ENCODE data around the gene RAX.

Gene RAX

DNA sequence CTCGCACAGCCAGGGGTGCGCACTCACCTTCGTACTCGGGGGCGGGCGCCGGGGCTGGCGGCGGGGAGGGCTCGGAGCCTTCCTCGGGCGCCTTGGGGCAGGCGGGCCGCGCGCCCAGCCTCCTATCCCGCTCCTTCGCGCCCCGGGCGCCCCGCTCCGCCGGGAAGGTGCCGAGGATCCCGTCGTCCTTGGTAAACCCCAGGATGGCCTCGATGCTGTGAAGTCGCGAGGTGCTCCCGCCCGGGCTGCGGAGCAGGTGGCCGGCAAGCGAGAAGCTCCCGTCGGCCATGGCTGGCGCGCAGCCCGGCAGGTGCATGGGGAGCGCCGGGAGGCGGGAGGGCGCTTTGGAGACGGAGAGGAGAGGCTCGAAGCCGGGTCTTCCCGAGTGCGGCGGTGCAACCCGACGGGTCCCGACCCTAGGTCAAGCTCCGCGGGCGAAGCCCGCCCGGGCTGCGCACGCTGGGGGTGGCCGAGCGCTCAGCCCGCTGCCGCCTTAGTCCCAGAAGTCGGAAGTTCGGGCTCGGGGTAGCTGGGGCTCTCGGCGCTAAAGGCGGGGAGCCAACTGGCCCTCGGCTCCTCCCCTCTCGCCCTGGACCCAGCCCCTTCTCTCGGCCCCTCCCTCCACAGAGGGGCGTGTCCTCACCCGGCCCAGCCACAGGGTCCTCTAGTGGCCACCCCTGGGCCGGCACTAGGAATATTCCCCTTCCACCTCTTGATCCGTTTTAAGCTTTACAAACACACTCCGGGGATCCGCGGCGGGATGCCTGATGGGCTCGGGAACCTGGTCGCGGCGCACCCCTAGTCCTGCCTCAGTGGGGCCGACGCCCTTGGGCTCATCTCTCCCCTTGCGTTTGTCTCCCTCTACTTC lies at the start of gene RAX:
Gene RAX, minus strand, starts transcription at position 564 of the 868 bp plus-strand sequence. Its CDS starts 248 bp downstream, at position 316.
- DNase-seq: no peak

DNA sequence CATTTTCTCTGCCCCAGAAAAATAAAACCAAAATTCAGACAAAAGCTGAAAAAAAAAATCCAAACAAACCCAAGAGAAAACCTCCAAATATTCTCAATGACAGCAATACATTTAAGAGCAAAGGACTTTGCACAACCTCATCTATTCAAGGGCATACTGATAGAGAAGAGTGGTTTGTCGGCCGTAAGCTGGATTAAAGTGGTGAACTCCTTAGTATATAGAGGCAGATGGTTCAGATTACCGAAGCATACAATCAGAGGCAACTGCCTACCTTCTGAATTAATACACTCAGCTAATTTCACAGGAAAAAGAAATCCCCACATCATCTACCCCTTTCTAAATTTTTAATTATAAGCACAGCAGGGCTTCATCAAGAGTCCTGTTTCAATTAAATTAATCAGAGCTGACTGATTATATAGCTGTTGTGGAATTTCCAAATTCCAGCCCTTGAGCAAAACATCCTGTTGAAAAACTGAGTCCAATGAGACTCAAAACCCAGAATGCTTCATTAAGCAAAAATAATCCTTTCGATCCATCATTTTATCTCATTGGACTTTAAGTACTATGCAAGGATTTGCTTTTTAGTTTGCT lies 45.3 kb upstream of the RAX start, which contains the start of gene CPLX4:
Gene CPLX4, minus strand, starts transcription at position 190 of the 591 bp plus-strand sequence. Its CDS starts 187 bp downstream, at position 3.
- no peak for DNase-seq

DNA sequence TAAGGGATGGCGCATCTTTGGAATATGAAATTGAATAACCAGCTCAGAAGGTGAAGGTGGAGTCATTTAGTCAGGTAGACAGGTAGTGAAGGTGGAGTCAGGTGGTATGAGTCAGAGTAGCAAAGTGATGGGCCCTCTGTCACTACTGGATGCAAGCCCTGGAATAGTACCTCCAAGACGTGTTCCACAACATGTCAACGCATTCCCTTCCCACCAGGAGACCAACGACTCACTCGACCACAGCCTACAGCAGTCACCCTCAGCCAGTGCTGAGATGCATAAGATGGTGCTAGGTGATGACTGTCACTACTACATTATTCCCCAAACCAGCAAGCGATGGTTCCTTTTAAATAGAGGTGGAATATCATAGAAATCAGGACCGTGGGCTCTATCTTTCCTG lies 38.4 kb upstream of the RAX start:
- no peak for DNase-seq

DNA sequence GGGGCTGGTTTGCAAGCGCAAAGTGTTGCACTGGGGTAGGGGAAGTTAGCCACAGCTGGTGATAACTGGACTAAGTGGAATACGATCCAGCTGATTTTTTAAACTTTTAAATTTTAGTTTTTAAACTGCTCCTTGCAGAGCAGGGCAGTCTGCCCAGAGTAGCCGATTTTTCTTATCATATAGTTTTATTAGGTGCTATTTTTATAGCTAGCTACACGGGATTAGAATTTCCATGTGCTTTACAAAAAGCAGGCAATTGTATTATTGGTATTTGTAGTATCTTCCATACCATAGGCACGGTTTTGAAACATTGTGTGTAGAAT lies 35.6 kb upstream of the RAX start:
- no peak for DNase-seq

DNA sequence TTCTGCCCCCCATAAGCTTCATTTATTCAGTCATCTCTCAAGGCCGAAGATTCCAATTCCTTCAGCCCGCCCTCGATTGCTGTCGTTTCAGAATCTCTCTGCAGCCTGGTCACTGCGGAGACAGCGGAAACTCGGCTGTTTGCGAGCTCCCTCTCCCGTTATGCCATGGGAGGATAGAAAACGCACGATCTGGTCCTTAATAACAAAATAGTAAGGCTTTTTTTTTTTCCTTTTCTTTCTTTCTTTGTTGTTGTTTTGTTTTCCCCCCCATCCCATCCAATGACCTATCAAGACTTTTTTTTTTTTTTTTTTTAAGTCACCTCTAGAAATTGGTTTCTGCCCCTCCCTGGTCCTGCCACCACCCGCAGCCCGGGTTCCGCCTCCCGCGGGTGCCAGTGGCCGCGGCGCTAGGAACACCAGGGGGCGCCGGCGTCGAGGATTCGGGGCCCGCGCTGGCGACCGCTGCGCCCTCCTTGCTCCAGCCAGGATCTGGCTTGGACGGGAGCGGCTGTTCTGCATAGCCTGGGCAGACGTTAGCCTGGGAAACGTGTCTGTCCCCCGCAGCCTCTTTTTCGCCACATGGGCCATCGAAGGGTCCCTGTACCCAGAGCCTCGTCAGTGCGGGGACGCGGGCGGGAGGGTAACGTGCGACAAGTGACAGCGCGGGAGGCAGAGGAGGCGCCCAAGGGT lies 35.1 kb upstream of the RAX start:
- no peak for DNase-seq

DNA sequence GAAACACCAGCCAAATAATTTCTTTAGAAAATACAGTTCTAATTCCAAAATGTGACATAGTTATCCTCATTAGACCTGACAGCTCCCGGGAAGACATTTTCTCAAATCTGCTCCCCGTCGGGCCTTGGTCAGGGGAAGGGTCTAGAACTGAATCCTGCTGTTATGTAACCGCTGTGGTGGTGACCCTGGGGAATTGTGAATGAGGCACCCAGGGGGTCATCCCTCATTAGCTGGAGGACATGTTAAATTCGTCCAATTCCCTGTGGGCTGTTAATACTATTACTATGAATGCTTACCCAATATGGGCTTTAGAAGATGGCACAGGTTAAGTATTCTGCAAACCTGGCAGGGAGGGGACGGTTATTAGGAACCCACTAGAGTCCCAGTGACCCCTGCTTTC lies 33.4 kb upstream of the RAX start:
- DNase-seq: no peak

DNA sequence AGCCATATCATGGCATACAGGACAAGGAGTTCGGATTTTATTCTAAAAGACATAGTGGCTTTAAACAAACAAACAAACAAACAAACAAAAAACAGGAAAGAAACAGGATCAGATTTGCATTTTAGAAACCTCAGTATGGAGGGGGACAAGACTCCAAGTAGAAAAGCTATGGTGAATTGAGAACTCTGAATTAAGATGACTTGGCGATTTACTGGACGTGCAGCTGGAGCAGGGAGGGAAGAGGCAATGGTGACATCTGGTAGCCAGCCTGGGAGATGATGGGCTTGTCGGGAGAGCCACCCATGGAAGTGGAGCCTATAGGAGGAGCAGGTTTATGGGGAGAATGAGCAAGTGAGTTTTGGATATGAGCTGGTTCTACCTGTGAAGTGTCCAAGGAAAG lies 32.0 kb upstream of the RAX start:
- no peak for DNase-seq

DNA sequence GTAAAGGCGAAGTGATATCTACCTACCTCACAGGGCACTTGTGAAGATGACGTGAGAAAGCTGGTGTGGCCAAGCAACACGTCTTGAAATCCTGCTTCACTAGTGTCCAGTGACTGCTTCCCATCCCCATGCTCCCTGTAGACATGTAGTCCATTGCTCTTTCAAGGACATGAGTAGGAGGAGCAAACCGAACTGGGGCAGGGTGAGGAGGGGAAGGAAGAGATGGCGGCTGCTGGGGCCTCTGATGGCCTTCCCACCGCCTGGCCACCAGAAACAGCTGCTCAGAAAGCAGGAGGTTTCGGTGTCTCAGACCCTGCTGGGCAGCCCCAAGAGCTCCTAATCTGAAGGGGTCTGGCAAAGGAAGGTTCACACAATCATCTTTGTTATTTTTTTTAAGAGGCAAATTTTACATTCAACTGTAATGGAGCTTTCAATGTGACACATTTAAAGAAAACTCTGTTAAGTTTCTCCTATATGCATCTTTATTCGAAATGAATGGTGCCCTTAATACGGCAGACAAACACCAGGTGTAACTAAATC lies 30.5 kb upstream of the RAX start:
- no peak for DNase-seq

DNA sequence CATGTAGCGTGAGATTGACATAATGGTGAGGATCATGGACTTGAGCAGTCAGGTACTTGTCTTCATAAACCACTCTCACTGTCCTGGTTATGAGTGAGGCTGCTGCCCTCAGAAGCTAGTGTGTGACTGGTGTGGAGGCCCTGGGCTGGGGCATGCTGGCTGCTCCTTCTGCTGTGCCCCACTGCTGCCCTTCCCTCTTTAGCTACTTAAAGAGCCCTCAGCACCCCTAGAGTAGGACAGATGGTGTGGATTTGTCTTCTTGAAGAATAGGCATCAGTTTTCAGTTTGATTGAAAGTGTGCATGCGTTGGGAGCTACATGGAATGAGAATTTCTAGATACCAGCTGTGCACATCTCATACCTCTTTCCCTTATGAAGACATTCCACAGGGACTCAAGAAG lies 29.8 kb upstream of the RAX start:
- no peak for DNase-seq

DNA sequence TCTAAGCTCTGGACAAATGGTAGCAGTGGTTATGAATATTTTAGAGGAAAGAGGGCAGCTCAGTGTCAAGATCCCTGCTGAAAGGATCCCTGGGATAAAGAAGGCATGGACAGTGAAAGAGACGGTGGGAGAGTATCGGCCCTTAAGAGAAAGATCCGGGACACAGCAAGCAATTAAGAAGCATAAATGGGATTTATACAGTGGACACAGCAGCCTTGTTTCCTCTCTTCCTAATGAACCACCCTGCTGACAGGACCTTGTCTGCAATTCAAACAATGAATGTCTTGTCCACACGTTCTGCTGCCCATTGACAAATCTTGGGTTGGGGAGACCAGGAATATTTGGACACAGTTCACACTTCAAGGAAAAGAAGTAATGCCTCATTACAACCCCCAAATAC lies 28.7 kb upstream of the RAX start:
- no peak for DNase-seq

DNA sequence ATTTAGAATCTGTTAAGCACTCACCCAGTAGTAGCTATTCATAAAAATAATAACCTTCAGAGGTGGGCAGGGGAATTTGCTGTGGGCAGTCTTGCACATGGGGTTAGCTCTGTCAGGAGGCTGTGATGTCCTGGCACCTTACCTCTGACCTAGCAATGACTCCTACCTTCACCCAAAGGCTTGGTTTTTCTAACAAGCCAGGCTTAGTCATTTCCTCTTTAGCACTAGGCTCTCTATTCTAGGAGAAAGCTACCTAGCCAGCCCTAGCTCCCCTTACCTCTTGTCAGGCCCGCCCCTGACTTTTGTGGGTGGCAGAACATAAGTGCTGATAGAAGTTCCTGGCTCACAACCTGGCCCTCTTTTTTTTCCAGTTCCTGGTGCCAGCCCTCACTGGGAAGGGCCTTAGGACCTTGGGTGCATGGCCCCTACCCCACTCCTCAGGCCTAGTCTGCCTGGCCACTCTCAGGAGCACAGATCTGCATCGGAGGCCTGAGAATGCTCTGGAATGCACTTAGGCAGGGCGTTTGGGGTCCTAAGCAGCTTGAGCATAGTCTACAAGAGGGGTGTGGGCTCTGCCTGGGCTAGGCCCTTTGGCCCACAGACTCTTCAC lies 27.5 kb upstream of the RAX start:
- DNase-seq: no peak

DNA sequence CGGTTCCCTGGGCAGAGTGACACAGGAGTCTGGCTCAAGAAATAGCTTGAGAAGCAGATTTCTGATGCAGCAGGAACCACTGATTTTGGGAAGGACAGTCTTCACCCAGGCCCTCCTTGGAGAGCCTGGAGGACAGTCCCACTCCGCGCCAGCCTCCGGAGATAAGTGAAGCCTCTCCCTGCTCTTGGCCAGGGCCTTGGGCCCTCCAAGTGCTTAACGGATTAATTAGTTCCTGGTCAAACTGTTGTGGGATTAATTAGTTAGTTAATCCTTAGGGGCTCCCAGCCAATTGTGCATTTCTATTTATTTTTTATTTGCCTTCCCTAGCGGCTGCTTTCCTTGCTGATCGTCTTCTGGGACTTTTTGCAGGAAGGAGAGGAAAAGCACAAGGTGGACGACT lies 25.6 kb upstream of the RAX start:
- no peak for DNase-seq

DNA sequence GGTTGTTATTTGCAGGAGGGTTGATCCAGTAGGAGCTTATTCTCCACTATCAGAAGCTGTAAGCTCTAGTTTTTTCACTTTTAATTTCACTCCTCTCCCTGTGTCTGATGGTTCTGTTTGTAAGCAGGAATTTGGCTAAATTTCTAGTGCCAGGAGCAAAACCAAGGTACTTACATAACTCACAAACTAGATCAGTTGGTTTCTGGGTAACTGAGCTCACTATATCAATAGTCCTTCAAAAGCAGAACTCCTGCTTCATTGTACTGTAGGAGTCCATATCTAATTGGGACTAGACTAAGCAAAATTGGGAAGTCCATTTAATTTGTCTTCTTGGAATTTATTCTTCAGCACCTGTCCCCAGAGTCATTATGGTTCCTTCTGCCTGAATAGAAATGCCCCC lies 20.1 kb upstream of the RAX start:
- no peak for DNase-seq

DNA sequence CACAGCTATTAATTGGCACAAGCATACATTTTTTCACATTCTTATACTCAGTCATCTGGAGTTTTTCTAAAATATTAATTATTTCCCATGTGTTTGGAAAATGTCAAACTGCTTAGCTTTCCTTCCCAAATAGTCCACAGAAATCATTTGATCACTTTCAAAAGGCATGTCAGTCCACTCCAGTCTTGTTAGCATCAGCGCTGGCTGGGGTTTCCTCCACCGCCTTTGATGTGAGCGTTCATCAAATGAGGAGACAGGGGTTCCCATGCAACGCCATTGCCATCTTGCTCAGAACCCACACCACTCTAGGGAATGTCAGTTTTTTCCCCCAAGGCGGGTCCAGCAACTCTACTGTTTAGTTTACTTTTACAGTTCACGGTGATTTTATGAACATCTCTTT lies 13.1 kb upstream of the RAX start:
- no peak for DNase-seq

DNA sequence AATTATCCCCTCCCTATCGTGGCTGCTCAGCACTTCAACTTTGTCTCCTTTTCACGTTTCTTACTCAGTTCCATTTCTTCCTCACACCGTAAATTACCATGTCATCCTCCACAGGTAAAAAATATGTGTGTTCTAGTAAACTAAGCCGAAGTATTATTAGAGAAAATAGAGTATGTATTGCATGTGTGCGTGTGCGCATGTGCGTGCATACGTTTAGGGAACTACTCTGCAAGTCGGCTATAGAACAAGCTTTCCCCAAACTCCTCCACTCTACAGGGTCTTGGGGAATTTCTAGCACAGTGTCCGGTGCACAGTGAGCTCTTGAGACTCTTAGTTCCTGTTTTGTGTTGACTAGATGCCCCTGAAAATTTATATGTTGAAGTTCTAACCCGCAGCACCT lies 9.1 kb upstream of the RAX start:
- DNase-seq: no peak

DNA sequence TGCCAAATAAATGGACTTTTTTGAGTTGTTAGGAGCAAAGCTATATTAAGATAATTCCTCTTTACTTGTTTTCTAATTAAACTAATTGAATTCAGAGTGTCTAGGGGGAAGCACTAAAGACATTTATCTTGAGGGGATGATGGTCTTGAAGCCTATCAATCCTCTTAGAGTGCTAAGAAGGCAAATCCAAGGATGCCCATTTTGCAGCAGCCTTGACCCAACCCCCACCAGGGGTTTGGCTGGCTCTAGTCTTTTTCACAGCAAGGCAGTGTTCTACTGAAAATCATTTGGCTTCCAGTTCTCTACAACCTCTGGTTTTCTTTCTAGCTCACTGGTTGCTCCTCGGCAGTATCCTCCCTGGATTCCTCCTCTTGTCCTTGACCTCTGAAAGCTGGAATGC lies 6.5 kb upstream of the RAX start:
- no peak for DNase-seq

DNA sequence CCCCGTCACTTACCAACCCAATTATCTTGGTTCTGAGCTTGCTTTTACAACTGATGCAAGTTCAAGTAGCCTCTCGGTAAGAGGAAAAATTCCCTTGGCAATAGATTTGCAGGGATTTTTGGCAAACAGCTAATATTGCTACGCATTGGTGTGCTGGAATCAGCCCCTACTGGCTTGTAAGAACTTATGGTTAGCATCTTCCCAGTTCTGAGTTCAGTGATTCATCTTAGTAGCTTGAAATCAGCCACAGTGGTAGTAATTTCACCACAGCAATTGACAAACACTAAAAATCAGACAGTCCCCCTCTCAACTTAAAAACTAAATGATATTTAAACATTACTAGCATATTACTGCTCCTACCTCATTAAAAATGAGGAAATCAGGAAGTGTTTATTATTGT lies 5.9 kb upstream of the RAX start:
- no peak for DNase-seq

DNA sequence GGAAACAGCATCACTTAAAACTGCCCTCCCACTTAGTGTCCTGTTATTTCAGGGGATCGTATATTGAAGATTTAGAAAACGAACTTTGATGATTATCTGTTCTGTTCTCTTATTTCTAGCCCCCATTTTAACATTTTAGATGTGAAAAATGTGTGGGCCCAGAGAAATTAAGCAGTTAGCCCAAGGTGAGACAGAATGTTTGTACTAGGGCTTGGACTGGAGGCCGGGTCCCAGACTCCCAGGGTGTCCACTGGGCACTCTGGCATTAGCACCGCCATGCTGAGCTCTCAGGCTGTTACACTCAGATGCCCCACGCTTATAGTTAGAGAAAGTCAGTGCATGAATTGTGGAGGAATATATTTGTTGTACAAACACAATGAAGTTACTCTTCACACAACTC lies 5.5 kb upstream of the RAX start:
- no peak for DNase-seq

DNA sequence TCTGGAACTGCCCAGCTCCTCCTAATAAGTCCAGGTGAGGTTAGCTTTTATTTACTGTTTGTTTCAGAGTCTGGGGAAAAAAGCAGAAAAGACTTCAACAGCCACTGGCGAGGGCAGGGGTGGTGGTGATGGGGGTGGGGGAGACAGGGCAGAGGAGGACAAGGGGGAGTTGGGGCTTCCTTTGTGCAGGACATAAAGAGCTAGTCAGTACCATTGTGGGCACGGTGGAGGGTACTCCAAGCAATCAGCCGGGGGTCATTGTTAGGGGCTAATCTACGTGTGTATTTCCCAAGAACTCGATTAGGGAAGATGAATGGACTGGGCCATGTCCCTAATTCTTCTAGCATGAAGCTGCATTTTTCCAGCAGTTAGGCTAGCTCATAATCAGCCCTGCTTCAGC lies 2.8 kb upstream of the RAX start:
- no peak for DNase-seq

DNA sequence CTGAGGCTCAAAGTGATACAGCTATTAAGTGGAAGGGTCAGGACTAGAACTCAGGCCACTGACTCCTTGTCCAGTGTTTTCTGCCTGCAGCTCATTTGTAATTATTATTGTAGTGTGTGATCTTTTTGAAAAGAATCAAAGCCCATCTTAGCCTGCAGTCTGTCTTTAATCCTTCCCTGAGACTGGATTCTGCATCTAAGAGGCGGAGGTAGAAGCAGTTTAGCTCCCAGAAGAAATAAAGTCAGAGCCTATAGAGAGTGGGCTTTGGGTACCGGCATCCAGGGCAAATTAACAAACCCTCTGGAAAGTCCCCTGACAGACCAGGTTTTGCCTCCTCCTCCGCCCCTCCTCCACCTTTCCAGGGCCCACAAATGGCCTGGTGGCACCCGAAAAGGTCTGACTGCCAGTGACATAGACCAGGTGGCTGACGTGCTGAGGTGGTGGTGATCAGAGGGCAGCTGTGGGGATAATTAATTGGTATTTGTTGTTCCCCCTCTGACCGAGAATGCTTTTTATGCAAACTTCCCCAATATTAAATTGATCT lies 2.2 kb upstream of the RAX start:
- no peak for DNase-seq

DNA sequence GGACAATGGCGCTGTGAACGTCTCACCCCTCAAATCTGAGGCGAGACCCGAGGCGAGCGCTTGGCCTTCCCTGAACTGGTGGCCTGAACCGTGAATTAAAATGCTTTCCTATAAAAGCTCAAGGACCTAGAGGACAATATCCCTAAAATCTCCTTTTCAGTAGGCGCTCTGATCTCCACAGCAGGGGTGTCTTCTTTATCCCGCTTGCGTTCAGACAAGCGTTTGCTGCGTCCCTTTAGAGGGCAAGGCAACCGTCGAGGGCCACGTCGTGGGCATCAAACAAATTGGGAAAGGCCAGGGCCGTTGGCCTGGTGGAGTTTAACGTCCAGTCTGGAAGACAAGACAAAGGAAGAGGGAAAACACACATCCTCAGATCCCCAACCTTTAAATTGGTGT lies 1.3 kb upstream of the RAX start:
- DNase-seq: no peak

DNA sequence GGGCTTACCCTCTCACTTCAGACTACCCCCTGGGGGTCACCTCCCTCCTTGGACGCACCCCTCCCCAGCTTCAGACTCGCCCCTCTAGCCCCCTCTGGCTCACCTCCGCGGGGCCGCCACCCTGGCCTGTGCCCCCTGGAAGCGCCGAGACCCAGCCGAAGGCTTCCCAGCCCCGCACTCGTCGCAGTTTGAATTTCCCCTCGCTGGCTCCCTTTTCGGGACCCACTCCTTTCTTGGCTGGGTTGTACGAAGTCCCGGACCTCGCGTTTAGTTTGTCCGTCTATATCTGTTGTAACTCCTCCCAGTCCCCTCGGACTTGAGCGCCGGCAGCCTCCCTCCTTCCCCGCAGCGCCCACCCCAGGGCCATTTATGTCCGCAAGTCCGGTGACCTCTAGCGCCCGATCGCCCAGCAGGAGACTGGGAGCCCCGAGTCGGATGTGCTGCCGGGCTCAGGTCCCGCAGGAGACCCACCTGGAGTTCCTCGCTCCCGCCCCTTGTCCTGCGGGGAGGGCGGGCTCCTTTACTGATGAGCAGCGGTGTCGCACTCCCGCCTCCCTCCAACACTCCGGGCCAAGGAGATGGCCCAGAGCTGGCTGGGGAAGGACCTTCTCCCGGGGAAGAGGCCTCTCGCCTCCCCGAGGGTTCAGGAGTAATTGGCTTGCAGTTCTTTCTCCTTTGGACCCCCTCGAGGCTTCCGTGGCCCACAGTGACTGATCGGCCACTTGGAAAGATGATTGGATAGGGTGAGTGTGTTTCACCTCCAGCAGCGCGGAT lies 692 bp upstream of the RAX start:
- DNase-seq: no peak
